Mesodermal cell (in vitro differentiated cells): ENCODE measurements around the gene ALK.

Experiments used
- H3K27ac ChIP-seq: 2 replicates; pipeline ENCODE4 v1.7.0; 2013; ENCODE audit warnings: mild to moderate bottlenecking, low read depth, low read length, moderate library complexity; ENCODE audit not compliant: severe bottlenecking
- H3K36me3 ChIP-seq: 2 replicates; pipeline ENCODE4 v1.7.1; 2013; ENCODE audit warnings: mild to moderate bottlenecking, low read length, moderate library complexity; ENCODE audit not compliant: control insufficient read depth, insufficient read depth
- H3K4me1 ChIP-seq: one replicate; pipeline ENCODE4 v1.7.1; 2013; ENCODE audit warnings: mild to moderate bottlenecking, low read length; ENCODE audit not compliant: insufficient read depth, control insufficient read depth, poor library complexity, severe bottlenecking
- H3K4me3 ChIP-seq: 2 replicates; pipeline ENCODE4 v1.7.0; 2013; ENCODE audit warnings: low read length, control low read depth, mild to moderate bottlenecking; ENCODE audit not compliant: insufficient read depth, poor library complexity, severe bottlenecking; ENCODE audit errors: extremely low read depth
- H3K9me3 ChIP-seq: 2 replicates; pipeline ENCODE4 v1.7.1; 2013; ENCODE audit warnings: mild to moderate bottlenecking, low read length, moderate library complexity; ENCODE audit not compliant: control insufficient read depth
- WGBS, 2 experiments: methylation state at CpG; one replicate each; pipeline ENCODE4 v1.1.5; 2013; ENCODE audit warnings: missing lambda C conversion rate in 2 of 2; ENCODE audit not compliant: insufficient coverage in 2 of 2; 5-methylcytosine and 5-hydroxymethylcytosine counted together

Gene ALK

DNA sequence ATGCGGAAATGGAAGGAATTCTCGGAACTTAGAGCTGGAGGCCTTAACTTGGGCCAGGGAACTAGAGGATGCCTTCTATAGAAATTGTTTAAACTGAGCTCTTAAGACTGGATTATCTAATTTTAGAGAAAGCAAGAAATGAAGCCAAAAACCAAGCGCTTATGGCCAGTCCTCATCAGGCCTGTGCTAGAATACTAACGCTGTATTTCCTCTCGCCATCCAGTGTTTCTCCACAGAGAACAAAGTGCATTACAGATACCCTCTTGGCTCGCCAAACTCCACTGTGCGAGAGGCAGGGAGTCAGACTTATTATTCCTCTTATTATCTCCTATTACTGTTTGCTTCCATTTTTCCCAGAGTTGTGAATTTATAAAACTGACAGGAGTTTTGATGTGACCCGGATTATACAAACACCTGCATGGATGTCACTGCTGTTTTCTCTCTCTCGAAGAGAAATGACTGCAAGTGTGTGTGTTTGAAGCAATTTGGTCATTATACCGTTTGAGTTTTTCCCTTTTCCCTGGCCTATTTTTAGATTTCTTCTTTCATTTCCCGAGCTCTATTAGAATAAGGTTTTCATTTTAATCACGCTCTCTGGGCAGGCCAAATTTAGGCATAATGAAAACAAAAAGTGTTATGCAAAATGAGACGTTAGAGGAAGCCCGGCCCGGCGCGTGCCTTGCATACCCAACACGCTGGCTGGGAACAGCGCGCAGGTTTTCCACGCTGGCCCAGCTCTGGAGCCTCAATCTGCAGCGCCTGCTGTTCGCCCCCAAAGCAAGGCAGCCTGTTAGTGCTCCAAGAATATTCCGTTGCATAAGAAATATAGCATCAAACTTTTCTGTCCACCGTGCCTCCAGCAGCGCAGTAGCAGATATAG lies 103.3 kb downstream of the ALK start:
- Histone ChIP-seq H3K36me3 (no peaks in the 10 kb centered on the region), H3K4me1 (no peaks in the 10 kb centered on the region), H3K9me3 (no peaks in the 10 kb centered on the region), H3K27ac (no peak overlapping the region), H3K4me3 (no peak overlapping the region)
- 93 to 94% methylated on average over 18 to 20 of the region's 26 CpGs for WGBS, 2 experiments

DNA sequence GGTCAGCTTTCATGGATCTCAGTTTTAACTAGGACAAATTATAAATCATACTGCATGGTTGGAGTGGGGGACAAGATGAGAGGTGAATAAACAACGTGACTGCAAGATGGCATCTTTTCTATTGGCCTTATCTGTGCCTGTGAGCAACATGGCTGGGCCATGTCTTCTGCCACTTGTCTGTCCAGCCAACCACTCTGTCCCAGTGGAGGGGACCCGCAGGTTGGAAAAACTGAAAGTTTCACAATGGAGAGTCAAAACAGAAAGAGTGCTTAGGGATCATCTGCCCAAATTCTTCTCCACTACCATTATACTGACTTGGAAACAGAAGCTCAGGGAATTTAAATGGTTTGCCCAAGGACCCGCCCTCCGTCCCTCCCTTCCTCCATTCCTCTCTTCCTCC lies 104.1 kb downstream of the ALK start:
- Histone ChIP-seq H3K36me3 (no peaks in the 10 kb centered on the region), H3K27ac (no peak overlapping the region), H3K4me1 (no peaks in the 10 kb centered on the region), H3K9me3 (no peaks in the 10 kb centered on the region), H3K4me3 (no peak overlapping the region)
- 90 to 93% methylated on average over 2 to 3 of the region's 4 CpGs for WGBS, 2 experiments

DNA sequence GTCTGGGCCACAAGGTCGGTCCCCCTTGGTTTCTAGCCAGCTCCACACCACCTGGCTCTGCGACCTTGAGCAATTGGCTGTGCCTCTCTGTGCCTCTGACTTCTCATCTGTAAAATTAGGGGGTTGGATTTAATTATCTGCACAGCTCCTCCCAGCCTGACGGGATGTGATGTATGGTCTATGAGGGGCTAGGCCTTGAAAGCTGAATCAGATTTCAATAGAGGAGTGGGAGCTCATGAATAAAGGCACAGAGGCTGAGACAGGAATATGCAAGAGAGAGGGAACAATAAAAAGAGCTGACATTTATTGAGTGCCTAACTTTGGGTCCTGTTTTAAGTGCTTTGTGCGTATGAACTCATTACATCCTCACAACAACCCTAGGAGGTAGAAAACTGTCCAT lies 104.7 kb downstream of the ALK start:
- no peak overlapping the region for H3K27ac ChIP-seq
- H3K4me1 ChIP-seq, result peaks cover 2% of the 10 kb centered on the region
- no peak overlapping the region for H3K4me3 ChIP-seq
- 75 to 85% methylated on average over 1 to 2 of the region's 4 CpGs for WGBS, 2 experiments
- no peaks in the 10 kb centered on the region for H3K36me3 ChIP-seq
- no peaks in the 10 kb centered on the region for H3K9me3 ChIP-seq

DNA sequence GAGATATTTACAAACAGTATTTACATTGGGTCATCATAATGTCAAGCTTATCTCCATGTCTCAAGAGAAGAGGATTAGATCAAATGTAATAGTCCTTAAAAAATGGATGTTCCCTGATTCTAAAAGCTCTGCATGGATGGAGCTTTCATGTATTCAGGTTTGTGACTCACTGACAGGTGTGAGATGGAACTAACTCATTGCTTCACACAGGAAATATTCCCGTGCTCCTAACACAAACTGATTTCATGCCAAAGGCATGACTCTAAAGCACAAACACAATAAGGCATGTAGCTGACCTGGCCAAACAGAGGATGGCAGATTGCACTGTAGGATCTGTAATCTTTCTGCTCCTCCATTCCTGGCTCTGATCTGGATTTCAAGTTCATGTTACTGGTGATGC lies 110.0 kb downstream of the ALK start:
- 60 to 86% methylated on average over 1 of the region's 1 CpG for WGBS, 2 experiments
- Histone ChIP-seq H3K4me1 (peaks cover 6% of the 10 kb centered on the region), H3K27ac (no peak overlapping the region), H3K4me3 (no peak overlapping the region), H3K9me3 (no peaks in the 10 kb centered on the region), H3K36me3 (no peaks in the 10 kb centered on the region)

GRCh38 chr2:29810956-29811355 lies 110.4 kb downstream of the ALK start:
- Histone ChIP-seq H3K27ac (no peak overlapping the region), H3K4me1 (peaks cover 6% of the 10 kb centered on the region)
- 61 to 65% methylated on average over 4 of the region's 5 CpGs for WGBS, 2 experiments

GRCh38 chr2:29808321-29808720 lies 113.1 kb downstream of the ALK start:
- Histone ChIP-seq H3K27ac (no peak overlapping the region), H3K9me3 (no peaks in the 10 kb centered on the region), H3K4me1 (peaks cover 6% of the 10 kb centered on the region), H3K4me3 (no peak overlapping the region), H3K36me3 (no peaks in the 10 kb centered on the region)
- WGBS, 2 experiments, result 74 to 76% methylated on average over 2 of the region's 4 CpGs

More at GRCh38 chr2:29810956-29811355, 110.4 kb downstream of the ALK start:
- Histone ChIP-seq H3K9me3 (no peaks in the 10 kb centered on the region), H3K4me3 (no peak overlapping the region), H3K36me3 (no peaks in the 10 kb centered on the region)

DNA sequence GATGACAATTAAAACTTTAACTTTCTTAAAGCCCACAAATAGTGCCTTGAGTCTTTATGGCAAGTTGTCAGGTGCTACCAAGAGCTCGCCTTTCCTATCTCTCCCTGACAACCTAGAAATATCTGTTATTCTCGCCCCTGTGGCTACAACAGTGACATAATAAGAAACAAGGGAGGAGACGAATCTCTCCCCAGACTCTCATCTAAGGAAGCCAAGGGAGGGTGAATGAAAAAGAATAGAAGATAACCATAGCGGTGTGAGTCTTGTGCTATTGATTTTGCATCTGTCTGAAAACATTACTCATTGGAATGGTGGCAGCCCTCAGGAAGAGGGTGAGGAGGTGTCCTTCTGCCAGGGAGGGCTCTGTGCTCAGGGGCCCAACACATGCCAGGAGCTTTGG lies 114.3 kb downstream of the ALK start:
- H3K4me3 ChIP-seq, result no peak overlapping the region
- no peaks in the 10 kb centered on the region for H3K36me3 ChIP-seq
- H3K4me1 ChIP-seq, result peaks cover 6% of the 10 kb centered on the region
- H3K9me3 ChIP-seq, result no peaks in the 10 kb centered on the region
- WGBS, 2 experiments, result 100% methylated on average over 1 of the region's 4 CpGs; no CpG with 5 or more reads in 1 of the 2 experiments
- H3K27ac ChIP-seq, result no peak overlapping the region

DNA sequence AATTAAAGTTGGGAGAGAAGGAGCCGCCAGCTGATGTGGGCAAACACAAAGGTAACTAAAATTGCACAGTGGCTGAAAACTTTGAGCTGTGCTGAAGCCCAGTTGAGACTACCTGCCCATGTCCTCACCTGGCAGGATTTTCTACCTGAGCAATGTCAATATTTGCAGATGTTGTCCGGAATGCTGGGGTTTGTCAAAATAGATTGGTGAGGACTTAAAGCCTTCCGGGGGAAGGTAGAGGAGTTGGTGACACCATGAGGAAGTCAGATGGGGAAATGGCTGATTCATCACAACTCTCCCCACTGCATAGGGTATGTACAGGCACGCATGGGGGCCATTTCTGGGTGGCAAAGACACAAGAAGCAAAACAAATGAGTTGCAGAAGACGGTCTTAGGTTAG lies 114.9 kb downstream of the ALK start:
- no peaks in the 10 kb centered on the region for H3K36me3 ChIP-seq
- H3K9me3 ChIP-seq, result no peaks in the 10 kb centered on the region
- no peak overlapping the region for H3K27ac ChIP-seq
- peaks cover 3% of the 10 kb centered on the region for H3K4me1 ChIP-seq
- 100% methylated on average over 2 to 3 of the region's 5 CpGs for WGBS, 2 experiments
- H3K4me3 ChIP-seq, result no peak overlapping the region

DNA sequence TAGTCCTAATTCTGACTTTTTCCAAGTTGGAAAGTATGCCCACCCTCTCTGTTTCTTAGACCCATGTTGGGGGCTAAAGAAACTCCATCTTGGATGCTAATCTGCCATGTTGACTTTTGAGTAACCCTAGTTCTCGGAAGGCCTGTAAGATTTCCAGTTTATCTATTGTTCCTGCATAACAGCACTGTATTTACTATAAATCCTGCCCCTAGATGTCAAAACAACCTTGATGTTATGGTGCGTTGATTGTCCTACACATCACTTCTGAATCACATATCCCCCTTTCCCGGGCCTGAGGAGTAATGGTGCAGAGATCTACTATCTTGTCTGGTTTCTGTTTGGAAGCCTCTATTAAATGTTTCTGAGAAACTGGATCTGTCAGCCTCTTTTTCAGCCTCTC lies 116.7 kb downstream of the ALK start:
- Histone ChIP-seq H3K27ac (no peak overlapping the region), H3K36me3 (no peaks in the 10 kb centered on the region), H3K4me3 (no peak overlapping the region), H3K9me3 (no peaks in the 10 kb centered on the region), H3K4me1 (no peaks in the 10 kb centered on the region)
- WGBS, 2 experiments, result 89 to 93% methylated on average over 1 to 2 of the region's 3 CpGs

DNA sequence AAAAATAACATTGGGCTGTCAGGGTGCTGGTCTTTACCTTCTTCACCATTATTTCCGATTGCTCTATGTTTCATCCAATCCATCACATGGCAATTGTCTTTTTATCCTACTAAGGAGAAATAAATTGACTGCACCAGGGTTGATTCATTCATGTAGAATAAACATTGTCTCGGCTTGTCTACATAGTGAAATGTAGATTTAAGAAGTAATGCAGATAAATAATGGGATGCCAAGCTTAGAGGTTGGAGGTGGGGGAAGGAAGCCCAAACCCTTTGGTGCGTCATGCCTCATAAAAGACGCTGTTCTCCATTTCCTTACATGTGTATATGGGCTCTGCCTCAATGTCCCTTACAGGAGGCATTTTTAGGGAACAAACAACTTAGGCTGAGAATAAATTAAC lies 117.8 kb downstream of the ALK start:
- Histone ChIP-seq H3K27ac (no peak overlapping the region), H3K4me1 (no peaks in the 10 kb centered on the region), H3K36me3 (no peaks in the 10 kb centered on the region), H3K4me3 (no peak overlapping the region), H3K9me3 (no peaks in the 10 kb centered on the region)
- WGBS, 2 experiments, result 95 to 100% methylated on average over 1 to 3 of the region's 4 CpGs

- Histone ChIP-seq H3K4me3 (no peak overlapping the region), H3K27ac (no peak overlapping the region), H3K36me3 (no peaks in the 10 kb centered on the region), H3K9me3 (no peaks in the 10 kb centered on the region), H3K4me1 (no peaks in the 10 kb centered on the region)
- WGBS, 2 experiments, result 100% methylated on average over 1 of the region's 1 CpG; no CpG with 5 or more reads in 1 of the 2 experiments
These were observed 118.4 kb downstream of the ALK start for GRCh38 chr2:29802986-29803385.
